Choroid plexus epithelial cell (primary cell): Measurements from ENCODE around the gene VASN.
A peak's percentile ranks its signal among the peaks of the same experiment; 100 is the strongest.

Experiments
- DNase-seq: peaks from one replicate; pipeline ENCODE4 v3.0.0-alpha.2; 2010; ENCODE audit warnings: low read depth
- H3K4me3 ChIP-seq: 2 replicates; pipeline ENCODE4 v1.5.1; 2011; ENCODE audit warnings: low read depth, mild to moderate bottlenecking, control low read depth, low read length, moderate library complexity
- CTCF ChIP-seq: conservative IDR thresholded peaks from 2 replicates; pipeline ENCODE4 v1.5.1; 2011; ENCODE audit warnings: low read depth, mild to moderate bottlenecking, control low read depth, inconsistent platforms, low read length, moderate library complexity

The VASN gene

GRCh38 chr16:4416200-4417032 lies 44.8 kb downstream of the VASN start, which contains the start of gene CORO7:
TSS of gene CORO7 (minus strand) at chr16:4416596. CDS start at chr16:4416518, 78 bp downstream.
- no peak for TF ChIP-seq CTCF
- DNase-seq = peak; percentile 89
- H3K4me3 ChIP-seq = peak within 1 kb of the TSS; percentile 78

GRCh38 chr16:4419402-4419959 lies 47.8 kb downstream of the VASN start:
- no peak for TF ChIP-seq CTCF
- H3K4me3 ChIP-seq = no peak overlapping the region
- no peak for DNase-seq

GRCh38 chr16:4420505-4421105 lies 49.0 kb downstream of the VASN start:
- no peak for TF ChIP-seq CTCF
- H3K4me3 ChIP-seq = no peak overlapping the region
- peak; percentile 34 for DNase-seq

- no peak for TF ChIP-seq CTCF
- peak within 1 kb of the TSS; percentile 70 for H3K4me3 ChIP-seq
- DNase-seq = peak; percentile 98
Observed at GRCh38 chr16:4425378-4426020, 53.9 kb downstream of the VASN start, which contains the start of gene DNAJA3. TSS of gene DNAJA3 (plus strand) at chr16:4425868. CDS start at chr16:4425882, 14 bp downstream.

GRCh38 chr16:4426021-4426684 lies 54.5 kb downstream of the VASN start:
- TF ChIP-seq CTCF = no peak
- DNase-seq = no peak

GRCh38 chr16:4426722-4427372 lies 55.2 kb downstream of the VASN start:
- TF ChIP-seq CTCF = no peak
- H3K4me3 ChIP-seq = peak overlapping the region; percentile 70
- DNase-seq = no peak

More at GRCh38 chr16:4426021-4426684, 54.5 kb downstream of the VASN start:
- peak overlapping the region; percentile 70 for H3K4me3 ChIP-seq
